Muscle layer of duodenum (tissue), 2 donors: ENCODE data around the gene CHURC1.

Experiments used
- H3K27ac ChIP-seq: one replicate; pipeline ENCODE4 v1.7.0; 2013; ENCODE audit warnings: mild to moderate bottlenecking, low read length
- H3K27me3 ChIP-seq: one replicate; pipeline ENCODE4 v1.7.0; 2013; ENCODE audit warnings: low read depth, mild to moderate bottlenecking, control low read depth, low read length
- H3K36me3 ChIP-seq, 2 donors: one replicate each; pipeline ENCODE4 v1.7.0; 2013; ENCODE audit warnings: low read length in 2 of 2, control low read depth in 1 of 2, mild to moderate bottlenecking in 1 of 2; ENCODE audit not compliant: insufficient read depth in 2 of 2, control insufficient read depth in 1 of 2
- H3K4me1 ChIP-seq, 2 donors: one replicate each; pipeline ENCODE4 v1.7.0; 2013; ENCODE audit warnings: low read length in 2 of 2, mild to moderate bottlenecking in 2 of 2, control low read depth in 1 of 2, moderate library complexity in 1 of 2; ENCODE audit not compliant: insufficient read depth in 2 of 2, control insufficient read depth in 1 of 2
- H3K4me3 ChIP-seq, 2 donors: one replicate each; pipeline ENCODE4 v1.7.0; 2013; ENCODE audit warnings: low read length in 2 of 2, low read depth in 1 of 2, mild to moderate bottlenecking in 1 of 2
- H3K9me3 ChIP-seq, 2 donors: one replicate each; pipeline ENCODE4 v1.7.0; 2013; ENCODE audit warnings: low read length in 2 of 2, control low read depth in 1 of 2, mild to moderate bottlenecking in 1 of 2; ENCODE audit not compliant: control insufficient read depth in 1 of 2
- donor health status: healthy.

CHURC1 gene

GRCh38 chr14:64914237-64915028 lies at the start of gene CHURC1:
Gene CHURC1, plus strand, starts transcription at chr14:64914455. Its CDS starts 41 bp downstream, at chr14:64914496.
- peak within 1 kb of the TSS; percentile 97 for H3K27ac ChIP-seq

GRCh38 chr14:64865109-64865508 lies 49.1 kb upstream of the CHURC1 start:
- Histone ChIP-seq H3K36me3 (no peaks in the 10 kb centered on the region), H3K4me3 (no peak overlapping the region), H3K27ac (no peak overlapping the region), H3K27me3 (no peaks in the 10 kb centered on the region), H3K4me1 (no peaks in the 10 kb centered on the region), H3K9me3 (no peaks in the 10 kb centered on the region)

More at GRCh38 chr14:64914237-64915028, at the start of gene CHURC1:
- Histone ChIP-seq H3K27me3 (no peaks in the 10 kb centered on the region), H3K4me1 (peaks cover 10 to 12% of the 10 kb centered on the region in 2 donors), H3K9me3 (no peaks in the 10 kb centered on the region), H3K4me3 (peak within 1 kb of the TSS; percentile 81 to 83), H3K36me3 (no peaks in the 10 kb centered on the region)

GRCh38 chr14:64865992-64866391 lies 48.3 kb upstream of the CHURC1 start:
- Histone ChIP-seq H3K4me3 (no peak overlapping the region), H3K27ac (no peak overlapping the region), H3K4me1 (no peaks in the 10 kb centered on the region)

GRCh38 chr14:64867182-64867581 lies 47.1 kb upstream of the CHURC1 start:
- H3K4me1 ChIP-seq: no peaks in the 10 kb centered on the region
- H3K4me3 ChIP-seq: no peak overlapping the region
- no peaks in the 10 kb centered on the region for H3K36me3 ChIP-seq
- H3K9me3 ChIP-seq: no peaks in the 10 kb centered on the region
- H3K27ac ChIP-seq: no peak overlapping the region
- no peaks in the 10 kb centered on the region for H3K27me3 ChIP-seq

More at GRCh38 chr14:64865992-64866391, 48.3 kb upstream of the CHURC1 start:
- Histone ChIP-seq H3K27me3 (no peaks in the 10 kb centered on the region), H3K9me3 (no peaks in the 10 kb centered on the region), H3K36me3 (no peaks in the 10 kb centered on the region)

- Histone ChIP-seq H3K4me3 (no peak overlapping the region), H3K4me1 (no peaks in the 10 kb centered on the region), H3K27ac (no peak overlapping the region), H3K27me3 (no peaks in the 10 kb centered on the region), H3K36me3 (no peaks in the 10 kb centered on the region), H3K9me3 (no peaks in the 10 kb centered on the region)
These were observed 45.9 kb upstream of the CHURC1 start for GRCh38 chr14:64868379-64868778.

- Histone ChIP-seq H3K4me1 (no peaks in the 10 kb centered on the region), H3K9me3 (no peaks in the 10 kb centered on the region), H3K27me3 (no peaks in the 10 kb centered on the region), H3K36me3 (no peaks in the 10 kb centered on the region), H3K4me3 (no peak overlapping the region), H3K27ac (no peak overlapping the region)
These were observed 45.4 kb upstream of the CHURC1 start for GRCh38 chr14:64868841-64869240.

- no peaks in the 10 kb centered on the region for H3K36me3 ChIP-seq
- no peaks in the 10 kb centered on the region for H3K27me3 ChIP-seq
- H3K9me3 ChIP-seq: no peaks in the 10 kb centered on the region
- no peak overlapping the region for H3K4me3 ChIP-seq
- no peaks in the 10 kb centered on the region for H3K4me1 ChIP-seq
- no peak overlapping the region for H3K27ac ChIP-seq
These were observed 44.1 kb upstream of the CHURC1 start for GRCh38 chr14:64870160-64870559.

GRCh38 chr14:64871344-64871743 lies 42.9 kb upstream of the CHURC1 start:
- no peak overlapping the region for H3K4me3 ChIP-seq
- no peak overlapping the region for H3K27ac ChIP-seq

GRCh38 chr14:64873506-64874219 lies 40.6 kb upstream of the CHURC1 start:
- Histone ChIP-seq H3K27ac (no peak overlapping the region), H3K4me1 (no peaks in the 10 kb centered on the region), H3K36me3 (no peaks in the 10 kb centered on the region), H3K9me3 (no peaks in the 10 kb centered on the region), H3K27me3 (peaks cover 3% of the 10 kb centered on the region), H3K4me3 (no peak overlapping the region)

More at GRCh38 chr14:64871344-64871743, 42.9 kb upstream of the CHURC1 start:
- Histone ChIP-seq H3K27me3 (no peaks in the 10 kb centered on the region), H3K9me3 (no peaks in the 10 kb centered on the region), H3K36me3 (no peaks in the 10 kb centered on the region), H3K4me1 (no peaks in the 10 kb centered on the region)

- H3K4me1 ChIP-seq: peaks cover 0 to 13% of the 10 kb centered on the region in 2 donors
- H3K36me3 ChIP-seq: no peaks in the 10 kb centered on the region
- H3K4me3 ChIP-seq: no peak overlapping the region
- H3K27ac ChIP-seq: no peak overlapping the region
- H3K9me3 ChIP-seq: no peaks in the 10 kb centered on the region
- peaks cover 10% of the 10 kb centered on the region for H3K27me3 ChIP-seq
These were observed 38.9 kb upstream of the CHURC1 start for GRCh38 chr14:64875350-64875749.

GRCh38 chr14:64877846-64878245 lies 36.4 kb upstream of the CHURC1 start:
- Histone ChIP-seq H3K36me3 (no peaks in the 10 kb centered on the region), H3K4me1 (peaks cover 0 to 18% of the 10 kb centered on the region in 2 donors), H3K27me3 (peaks cover 19% of the 10 kb centered on the region), H3K9me3 (no peaks in the 10 kb centered on the region), H3K4me3 (no peak overlapping the region), H3K27ac (no peak overlapping the region)
